HG03039 (cell line): Measurements from ENCODE around the gene RIC8A.

Experiments
- ATAC-seq: cut with Tn5 transposase; IDR thresholded peaks from one replicate; pipeline ENCODE4 v1.9.1; 2021; ENCODE audit warnings: mild to moderate bottlenecking, moderate library complexity; ENCODE audit not compliant: unreplicated experiment

Gene RIC8A

DNA sequence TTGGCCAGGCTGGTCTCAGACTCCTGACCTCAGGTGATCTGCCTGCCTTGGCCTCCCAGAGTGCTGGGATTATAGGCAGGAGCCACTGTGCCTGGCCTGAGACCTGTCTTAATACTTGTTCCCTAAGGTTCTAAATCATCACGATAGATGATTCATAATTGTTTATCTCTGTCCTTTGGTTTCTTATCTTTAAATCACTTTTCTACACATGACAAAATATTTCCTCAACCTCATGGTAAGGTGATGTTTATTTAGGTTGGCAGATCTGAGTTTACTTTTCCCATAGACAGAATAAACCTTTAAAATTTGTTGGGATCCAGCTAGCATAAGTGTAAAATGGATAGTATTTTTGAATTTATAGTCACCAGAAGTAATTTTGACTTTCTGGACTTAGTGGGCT, 32.8 kb downstream of the RIC8A start:
- no peak for ATAC-seq

DNA sequence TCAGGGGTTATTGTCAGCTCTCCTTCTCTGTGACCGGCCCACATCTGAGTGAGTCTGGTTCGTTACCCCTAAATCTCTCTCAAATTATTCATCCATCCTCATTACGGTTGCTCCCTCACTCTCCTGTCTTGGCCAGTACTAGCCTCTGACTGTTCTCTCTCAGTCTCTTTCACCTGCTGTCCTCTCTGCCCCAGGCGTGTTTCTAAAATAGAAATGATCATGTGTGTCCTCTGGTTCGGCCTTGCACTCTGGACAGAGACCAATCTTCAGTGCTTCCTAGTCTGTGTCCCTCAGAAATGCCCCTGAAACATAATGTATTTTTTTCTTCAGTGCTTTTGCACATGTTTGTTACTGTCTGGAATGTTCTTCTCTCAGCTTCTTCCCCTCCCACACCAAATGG, 34.1 kb downstream of the RIC8A start:
- no peak for ATAC-seq

DNA sequence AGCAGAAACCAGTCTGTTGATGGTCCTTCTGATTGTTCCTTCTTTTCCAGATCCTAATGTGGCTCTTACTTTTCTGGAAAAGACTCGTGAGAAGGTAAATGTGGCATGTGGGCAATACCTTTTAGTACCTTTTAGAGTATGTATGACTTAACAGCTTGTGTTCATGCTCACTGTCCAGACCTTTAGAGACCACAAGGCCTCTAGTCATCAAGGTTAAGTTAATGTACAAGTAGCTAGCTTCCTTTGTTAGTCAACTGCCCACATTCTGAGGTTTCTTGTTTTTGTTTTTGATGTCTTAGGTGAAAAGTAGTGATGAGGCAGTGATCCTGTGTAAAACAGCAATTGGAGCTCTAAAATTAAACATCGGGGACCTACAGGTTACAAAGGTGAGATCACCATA, 36.9 kb downstream of the RIC8A start:
- ATAC-seq, result no peak

DNA sequence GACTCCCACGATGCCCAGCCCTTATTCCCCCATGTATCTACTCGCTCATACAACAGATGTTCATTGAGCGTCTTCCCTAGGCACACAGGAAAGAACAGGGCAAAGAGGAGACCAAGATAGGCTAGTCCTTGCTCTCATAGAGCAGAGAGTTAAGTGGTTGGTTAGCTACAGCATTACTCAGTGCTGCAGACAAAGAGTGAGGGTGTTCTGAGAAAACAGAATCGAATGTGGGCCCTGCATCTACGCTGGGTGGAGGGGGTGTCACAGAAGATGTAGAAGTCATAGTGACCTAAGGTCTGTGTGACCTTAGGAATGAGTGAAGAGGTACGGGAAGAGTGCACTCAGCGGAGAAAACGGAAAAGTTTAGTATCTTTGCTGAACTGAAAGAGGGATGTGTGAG, 41.6 kb downstream of the RIC8A start:
- no peak for ATAC-seq

DNA sequence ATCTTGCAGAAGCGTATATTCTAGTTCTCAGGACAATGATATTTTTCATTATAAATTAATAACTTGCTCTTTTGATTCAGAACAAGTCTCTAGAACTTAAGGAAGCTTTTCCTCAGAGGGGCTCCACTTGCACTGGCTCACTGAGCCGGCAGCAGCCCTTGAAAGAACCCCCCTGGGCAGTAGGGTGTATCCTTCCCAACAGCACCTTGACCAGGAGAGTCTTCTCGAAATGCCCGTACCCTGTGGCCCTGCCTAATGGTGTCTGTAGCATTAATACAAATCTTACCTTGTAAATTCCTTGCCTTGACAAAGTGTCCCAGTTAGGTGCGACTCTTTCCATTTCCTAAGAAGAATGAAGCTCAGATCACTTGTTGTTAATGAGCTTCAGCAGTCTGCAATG, 42.8 kb downstream of the RIC8A start:
- ATAC-seq, result no peak

DNA sequence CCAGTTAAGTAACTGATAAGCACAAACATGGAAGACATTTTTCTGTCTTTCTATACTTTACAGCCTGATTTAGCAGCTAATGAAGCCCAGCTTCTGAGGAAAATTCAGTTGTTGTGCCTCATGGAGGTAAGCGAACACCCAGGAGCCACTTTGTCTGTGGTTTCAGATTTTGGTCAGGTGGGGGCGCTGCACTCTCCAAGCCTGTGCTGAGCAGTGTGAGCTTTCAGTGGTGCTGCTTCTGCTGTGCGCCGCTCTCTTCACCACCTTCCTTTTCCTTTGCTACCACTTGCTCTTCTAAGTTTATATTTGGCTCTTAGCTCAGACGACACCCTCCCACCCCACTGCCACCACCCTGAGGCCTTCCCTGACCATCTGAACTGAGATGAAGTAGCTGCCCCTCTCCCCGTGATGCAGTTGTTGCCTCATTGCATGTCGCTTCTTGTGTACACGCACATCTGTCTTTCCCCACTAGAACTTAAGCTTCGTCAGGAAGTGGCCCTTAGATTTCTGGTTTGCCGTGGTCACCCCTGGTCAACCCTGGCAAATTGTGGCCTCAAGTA, 43.3 kb downstream of the RIC8A start:
- no peak for ATAC-seq

DNA sequence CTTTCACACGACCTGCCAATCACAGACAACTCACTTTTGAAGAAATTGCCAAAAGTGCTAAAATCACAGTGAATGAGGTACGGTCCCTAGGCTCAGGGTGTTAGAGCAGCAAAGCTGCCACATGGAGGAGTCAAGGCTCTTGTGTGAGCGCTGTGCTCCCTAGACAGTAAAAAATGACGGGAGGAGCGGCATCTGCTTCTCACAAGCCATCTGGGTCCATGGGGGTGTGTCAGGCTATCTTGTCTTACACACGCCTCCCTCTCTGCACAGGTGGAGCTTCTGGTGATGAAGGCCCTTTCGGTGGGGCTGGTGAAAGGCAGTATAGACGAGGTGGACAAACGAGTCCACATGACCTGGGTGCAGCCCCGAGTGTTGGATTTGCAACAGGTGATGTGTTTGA, 44.0 kb downstream of the RIC8A start:
- no peak for ATAC-seq

DNA sequence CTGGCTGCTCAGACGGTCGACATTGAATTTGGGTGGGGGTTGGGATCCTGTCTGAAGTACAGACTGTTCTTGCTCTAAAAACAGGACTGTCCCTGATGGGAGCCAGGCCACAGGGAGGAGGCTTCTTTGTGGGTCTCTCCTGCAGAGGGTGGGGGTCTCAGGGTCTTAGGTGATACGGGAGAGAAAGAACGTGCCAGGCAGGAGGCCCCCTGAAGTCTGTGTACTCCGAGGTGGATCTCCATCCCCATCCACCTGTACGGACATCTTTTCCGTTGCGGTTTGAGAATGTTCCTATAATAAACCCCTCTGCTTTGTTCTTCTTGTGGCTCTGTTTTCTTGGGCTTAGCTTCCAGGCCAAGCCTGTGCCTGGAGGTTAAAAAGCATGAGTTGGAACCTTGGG, 45.2 kb downstream of the RIC8A start:
- no peak for ATAC-seq

DNA sequence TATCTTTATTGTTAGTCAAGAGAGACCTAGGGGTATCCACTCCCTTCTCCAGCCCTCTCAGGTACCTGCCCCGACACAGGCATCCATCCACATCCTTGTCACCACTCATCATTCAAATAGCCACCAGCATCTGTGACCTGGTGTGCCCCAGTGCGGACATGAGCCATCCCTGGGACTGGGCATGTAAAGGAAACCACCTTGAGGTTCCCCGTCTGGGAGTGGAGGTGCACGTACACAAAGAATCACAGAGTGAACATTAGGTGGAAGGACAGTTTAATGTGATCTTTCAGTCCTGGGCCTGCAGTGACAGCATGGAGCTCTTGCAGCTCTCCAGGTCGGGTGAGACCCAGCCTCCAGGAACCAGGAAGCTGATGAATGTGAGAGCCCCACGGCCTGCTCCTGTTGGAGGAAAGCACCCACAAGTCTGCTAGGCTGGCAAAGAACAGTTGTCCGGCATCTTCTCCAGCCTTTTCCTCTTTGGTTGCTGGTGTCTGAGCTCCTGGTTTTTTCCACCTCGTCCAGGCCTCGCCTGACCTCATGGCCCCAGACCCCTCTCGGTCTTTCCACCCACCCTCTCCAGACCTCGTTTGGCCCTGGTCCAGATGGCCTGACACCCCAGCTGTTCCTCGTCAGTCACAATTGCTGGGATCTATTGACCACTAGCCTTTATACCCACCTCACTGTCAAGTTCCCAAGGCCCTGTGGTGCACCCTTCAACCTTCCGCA, 45.8 kb downstream of the RIC8A start:
- no peak for ATAC-seq

DNA sequence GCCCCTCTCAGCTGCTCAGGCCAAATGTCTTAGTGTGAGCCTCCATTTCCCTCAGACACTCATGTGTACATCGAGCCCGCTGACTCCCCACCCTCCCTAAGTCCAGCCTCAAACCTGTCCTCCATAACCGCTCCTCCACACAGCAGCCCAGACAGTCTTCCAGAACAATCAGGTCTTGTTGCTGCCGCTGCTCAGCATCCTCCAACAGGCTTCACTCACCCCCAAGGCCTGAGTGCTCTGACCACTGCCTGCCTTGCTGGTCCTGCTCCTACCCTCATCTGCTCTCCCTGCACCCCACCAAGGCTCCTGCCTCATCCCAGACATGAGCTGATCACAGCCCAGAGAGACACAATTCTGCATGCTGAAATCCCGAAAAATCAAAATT, 46.4 kb downstream of the RIC8A start:
- no peak for ATAC-seq

DNA sequence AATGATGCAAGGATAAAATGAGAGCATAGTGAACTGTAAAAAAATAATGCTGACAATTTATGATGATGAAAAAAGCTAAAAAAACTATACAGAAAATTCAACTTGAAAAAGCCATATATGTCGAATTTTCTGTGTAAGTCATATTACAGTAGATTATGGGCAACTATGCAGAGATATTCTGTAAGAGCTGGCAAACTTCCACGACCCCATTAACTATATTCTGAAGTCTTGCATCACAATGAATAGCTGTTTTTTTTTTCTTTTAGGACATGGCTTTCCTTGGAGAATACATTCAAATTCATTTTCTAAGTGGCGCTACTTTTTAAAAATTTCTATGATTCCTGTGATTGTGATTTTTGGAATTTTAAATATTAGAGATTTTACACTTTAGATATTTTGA, 47.7 kb downstream of the RIC8A start:
- no peak for ATAC-seq

DNA sequence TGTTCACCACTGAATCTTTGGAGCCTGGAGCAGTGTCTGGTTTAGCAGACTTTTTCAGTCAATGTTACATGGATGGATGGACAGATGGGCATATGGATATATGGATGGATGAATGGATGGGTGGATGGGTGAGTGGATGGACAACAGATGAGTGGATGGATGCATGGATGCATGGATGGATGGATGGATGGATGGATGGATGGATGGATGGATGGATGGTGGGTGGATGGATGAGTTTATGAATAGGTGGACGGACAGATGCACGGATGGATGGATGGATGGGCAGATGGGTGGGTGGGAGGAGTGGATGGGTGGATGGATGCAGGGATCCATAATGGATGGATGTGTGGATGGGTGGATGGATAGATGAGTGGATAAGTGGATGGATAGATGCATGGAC, 48.3 kb downstream of the RIC8A start:
- ATAC-seq, result no peak

DNA sequence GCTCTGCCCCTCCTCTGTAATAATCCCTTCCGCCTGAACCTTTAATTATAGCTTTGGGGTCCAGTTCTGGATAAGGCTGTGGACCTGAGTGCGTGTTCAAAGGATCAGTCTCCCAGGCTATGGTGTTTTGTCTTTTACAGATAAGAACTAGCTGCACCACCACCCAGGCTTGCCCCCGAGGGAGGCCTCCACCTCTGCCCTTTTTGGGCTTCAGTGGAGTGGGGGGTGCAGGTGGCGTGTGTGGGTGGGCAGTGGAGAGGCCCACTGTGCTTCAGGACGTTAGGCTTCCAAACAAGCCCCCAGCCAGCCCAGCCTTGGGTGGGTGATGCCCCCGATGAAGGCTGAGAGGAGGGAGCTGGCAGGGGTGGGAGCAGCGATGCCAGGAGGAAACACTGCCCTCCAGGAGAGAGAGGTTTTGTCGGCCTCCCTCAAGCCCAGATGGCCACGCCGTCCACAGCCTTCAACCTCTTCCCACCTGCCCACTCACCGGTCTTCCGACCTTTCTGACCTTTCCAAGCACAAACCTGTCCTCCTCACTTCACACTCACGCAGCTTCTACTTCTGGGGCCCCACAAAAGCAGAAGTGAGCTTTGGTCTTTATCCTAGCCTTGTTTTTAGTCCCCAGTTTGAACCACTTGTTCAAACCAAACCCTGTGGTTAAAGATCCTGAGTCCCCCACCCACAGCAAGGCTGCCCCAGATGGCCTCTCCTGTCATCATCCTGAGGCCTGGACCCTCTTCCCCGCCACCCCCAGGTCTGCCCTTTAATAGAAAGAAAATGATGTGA, 49.6 kb downstream of the RIC8A start:
- ATAC-seq, result no peak

DNA sequence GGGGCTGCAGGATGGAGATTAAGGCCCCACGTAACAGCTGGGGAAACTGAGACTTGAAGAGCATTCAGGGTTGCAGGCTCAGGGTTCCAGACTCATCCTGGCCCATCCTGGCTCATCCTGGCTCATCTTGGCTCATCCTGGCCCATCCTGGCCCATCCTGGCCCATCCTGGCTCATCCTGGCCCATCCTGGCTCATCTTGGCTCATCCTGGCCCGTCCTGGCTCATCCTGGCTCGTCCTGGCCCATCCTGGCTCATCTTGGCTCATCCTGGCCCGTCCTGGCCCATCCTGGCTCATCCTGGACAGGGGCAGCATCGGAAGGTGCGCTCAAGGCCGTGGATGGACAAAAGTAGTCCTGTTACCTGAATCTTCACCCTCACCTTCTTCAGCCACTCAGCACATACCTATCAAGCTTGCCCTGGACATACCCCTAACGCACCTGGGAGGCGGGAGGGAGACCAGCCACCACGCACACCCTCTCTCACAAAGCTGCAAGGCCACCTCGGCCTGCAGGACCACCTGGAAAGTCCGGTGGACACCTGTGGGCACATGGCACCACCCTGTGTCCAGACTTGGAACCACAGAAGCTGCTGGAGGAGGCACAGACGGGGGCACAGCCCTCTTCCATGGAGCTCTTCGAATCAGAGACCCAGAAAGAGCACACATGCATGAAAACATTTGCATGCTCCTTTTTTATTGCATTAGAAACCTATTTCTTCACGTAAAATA, 50.4 kb downstream of the RIC8A start:
- no peak for ATAC-seq

DNA sequence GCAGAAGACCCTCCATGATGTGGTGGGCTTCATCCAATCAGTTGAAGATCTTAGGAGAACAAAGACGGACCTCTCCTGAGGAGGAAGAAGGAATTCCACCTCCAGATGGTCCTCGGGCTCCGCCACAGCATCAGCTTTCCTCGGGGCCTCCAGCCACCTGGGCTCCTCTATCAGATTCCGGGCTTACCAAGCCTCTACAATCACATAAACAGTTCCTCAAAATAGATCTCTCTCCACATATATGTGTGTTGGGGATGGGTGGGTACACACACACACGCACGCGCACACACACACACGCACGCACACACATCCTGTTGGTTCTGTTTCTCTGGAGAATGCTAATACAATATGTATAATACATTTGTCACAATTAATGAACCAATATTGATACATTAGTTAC, 51.9 kb downstream of the RIC8A start:
- ATAC-seq, result no peak

DNA sequence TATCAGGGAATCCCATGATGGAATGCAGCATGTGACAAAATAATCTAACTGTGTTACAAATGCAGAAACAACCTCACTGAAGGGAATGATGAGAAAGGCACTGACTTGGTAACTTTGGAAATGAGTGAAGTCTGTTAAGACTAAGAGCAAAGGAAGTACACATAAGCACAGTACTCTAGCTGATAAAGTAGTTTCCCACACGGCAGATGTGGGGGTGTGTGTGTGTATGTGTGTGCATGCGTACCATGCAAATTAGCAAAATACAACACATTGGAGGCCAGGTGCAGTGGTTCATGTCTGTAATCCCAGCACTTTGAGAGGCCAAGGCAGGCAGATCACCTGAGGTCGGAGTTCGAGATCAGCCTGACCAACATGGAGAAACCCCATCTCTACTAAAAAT, 54.1 kb downstream of the RIC8A start:
- no peak for ATAC-seq
